IMR-90 (cell line): ENCODE measurements around the gene HRH4. TPM values are rescaled to one million over a fixed set of nuclear protein-coding genes. Genes with fewer than 3 reads are reported as not detected.

Experiments
- ATAC-seq: fragments of 200-7000 bp; cut with Tn5 transposase; 2 replicates; pipeline ENCODE4 v1.9.1; 2020; ENCODE audit warnings: low read depth, mild to moderate bottlenecking, moderate library complexity
- BruUV-seq: library from RNA; stranded (reverse); fragments of 400-500 nt; replicated peaks from 2 replicates; lab custom pipeline; 2021; lab: Mats Ljungman, UMichigan
- CTCF ChIA-PET: fragments of 300-600 bp; formaldehyde crosslinking; extraction: SDS; loops from one replicate; lab custom pipeline; 2021; ENCODE audit warnings: antibody characterized with exemption; lab: Yijun Ruan, JAX
- POLR2A ChIA-PET: fragments of 300-600 bp; sonication (Branson Sonifier 250); formaldehyde crosslinking; loops from one replicate; lab custom pipeline; 2022; ENCODE audit warnings: antibody characterized with exemption; ENCODE audit not compliant: unreplicated experiment; lab: Charles Lee
- DNase-seq: peaks from one replicate; pipeline ENCODE4 v3.0.0; 2013
- H2AFZ ChIP-seq: replicated peaks from 2 replicates; pipeline ENCODE3; 2013; ENCODE audit warnings: low read length, mild to moderate bottlenecking; ENCODE audit not compliant: poor library complexity
- H2AK5ac ChIP-seq: 2 replicates; pipeline ENCODE4 v1.6.1; 2013; ENCODE audit warnings: low read depth, low read length, inconsistent platforms
- H2AK9ac ChIP-seq: replicated peaks from 2 replicates; pipeline ENCODE3; 2013; ENCODE audit warnings: mild to moderate bottlenecking, low read depth, low read length, moderate library complexity; ENCODE audit not compliant: poor library complexity
- H2BK120ac ChIP-seq: 2 replicates; pipeline ENCODE4 v1.6.1; 2013; ENCODE audit warnings: low read depth, low read length, inconsistent platforms
- H2BK15ac ChIP-seq: 3 replicates; pipeline ENCODE4 v1.6.1; 2013; ENCODE audit warnings: low read depth, low read length, inconsistent platforms
- H2BK20ac ChIP-seq: 2 replicates; pipeline ENCODE4 v1.6.1; 2013; ENCODE audit warnings: low read depth, mild to moderate bottlenecking, inconsistent platforms, low read length, moderate library complexity
- H2BK5ac ChIP-seq: 2 replicates; pipeline ENCODE4 v1.6.1; 2013; ENCODE audit warnings: mild to moderate bottlenecking, low read depth, low read length, inconsistent platforms; ENCODE audit not compliant: poor library complexity, severe bottlenecking
- H3K14ac ChIP-seq: replicated peaks from 2 replicates; pipeline ENCODE4 v1.6.1; 2013; ENCODE audit warnings: low read depth, low read length, inconsistent platforms
- H3K18ac ChIP-seq: 2 replicates; pipeline ENCODE4 v1.6.1; 2013; ENCODE audit warnings: low read depth, low read length, control low read depth
- H3K23ac ChIP-seq: 2 replicates; pipeline ENCODE4 v1.6.1; 2013; ENCODE audit warnings: low read depth, low read length, inconsistent platforms
- H3K27ac ChIP-seq: 2 replicates; pipeline ENCODE4 v1.5.1; 2013; ENCODE audit warnings: mild to moderate bottlenecking, control low read depth, low read length; ENCODE audit not compliant: insufficient read depth
- H3K27me3 ChIP-seq: 2 replicates; pipeline ENCODE4 v1.6.1; 2013; ENCODE audit warnings: low read length; ENCODE audit not compliant: control insufficient read depth, insufficient read depth
- H3K36me3 ChIP-seq: 2 replicates; pipeline ENCODE4 v1.6.1; 2013; ENCODE audit warnings: low read length, mixed read lengths; ENCODE audit not compliant: control insufficient read depth, insufficient read depth
- H3K4ac ChIP-seq: 2 replicates; pipeline ENCODE4 v1.6.1; 2013; ENCODE audit warnings: low read depth, low read length, inconsistent platforms
- H3K4me1 ChIP-seq: 2 replicates; pipeline ENCODE4 v1.6.1; 2013; ENCODE audit warnings: low read length, mixed read lengths; ENCODE audit not compliant: control insufficient read depth, insufficient read depth
- H3K4me2 ChIP-seq: 2 replicates; pipeline ENCODE4 v1.6.1; 2013; ENCODE audit warnings: low read depth, mild to moderate bottlenecking, control low read depth, low read length, moderate library complexity
- H3K4me3 ChIP-seq: 2 replicates; pipeline ENCODE4 v1.5.1; 2013; ENCODE audit warnings: low read depth, mild to moderate bottlenecking, control low read depth, low read length, moderate library complexity; ENCODE audit not compliant: insufficient read depth
- H3K56ac ChIP-seq: 2 replicates; pipeline ENCODE4 v1.6.1; 2013; ENCODE audit warnings: low read length, inconsistent platforms; ENCODE audit not compliant: insufficient read depth; ENCODE audit errors: extremely low read depth
- H3K79me1 ChIP-seq, 2 experiments: 2 replicates each; pipeline ENCODE4 v1.6.1; 2013; ENCODE audit warnings: low read length in 2 of 2, inconsistent platforms in 1 of 2, low read depth in 1 of 2
- H3K9ac ChIP-seq: 2 replicates; pipeline ENCODE4 v1.6.1; 2013; ENCODE audit warnings: low read depth, low read length, control low read depth
- H3K9me1 ChIP-seq: 2 replicates; pipeline ENCODE4 v1.6.1; 2013; ENCODE audit warnings: low read length, inconsistent platforms; ENCODE audit not compliant: insufficient read depth
- H3K9me3 ChIP-seq: 2 replicates; pipeline ENCODE4 v1.6.1; 2013; ENCODE audit warnings: low read length; ENCODE audit not compliant: control insufficient read depth, insufficient read depth
- H4K20me1 ChIP-seq: 2 replicates; pipeline ENCODE4 v1.6.1; 2013; ENCODE audit warnings: low read length, inconsistent platforms; ENCODE audit not compliant: insufficient read depth
- H4K5ac ChIP-seq: 2 replicates; pipeline ENCODE4 v1.6.1; 2013; ENCODE audit warnings: mild to moderate bottlenecking, low read depth, low read length, control low read depth
- H4K8ac ChIP-seq, 2 experiments: 2 replicates each; pipeline ENCODE4 v1.6.1; 2013; ENCODE audit warnings: low read depth in 2 of 2, low read length in 2 of 2, control low read depth in 1 of 2, inconsistent platforms in 1 of 2
- H4K91ac ChIP-seq: 2 replicates; pipeline ENCODE4 v1.6.1; 2013; ENCODE audit warnings: low read depth, low read length, inconsistent platforms; ENCODE audit not compliant: insufficient read depth
- BHLHE40 ChIP-seq: fragments of 150-350 bp; IDR thresholded peaks from 2 replicates; pipeline ENCODE4 v1.6.1; 2016; ENCODE audit warnings: mild to moderate bottlenecking, low read depth, low read length
- CHD1 ChIP-seq: IDR thresholded peaks from 2 replicates; pipeline ENCODE4 v1.6.1; 2012; ENCODE audit warnings: low read depth, low read length, improper control_type of control experiment
- MXI1 ChIP-seq: IDR thresholded peaks from 2 replicates; pipeline ENCODE4 v1.6.1; 2012; ENCODE audit warnings: low read depth, mild to moderate bottlenecking, low read length, moderate library complexity, borderline replicate concordance
- NFE2L2 ChIP-seq: fragments of 150-350 bp; IDR thresholded peaks from 2 replicates; pipeline ENCODE4 v1.6.1; 2016; ENCODE audit warnings: low read depth, mild to moderate bottlenecking, low read length
- RAD21 ChIP-seq: IDR thresholded peaks from 2 replicates; pipeline ENCODE4 v1.6.1; 2012; ENCODE audit warnings: low read length, improper control_type of control experiment
- RFX5 ChIP-seq: IDR thresholded peaks from 2 replicates; pipeline ENCODE4 v1.8.0; 2012; ENCODE audit warnings: low read depth, mild to moderate bottlenecking, low read length, moderate library complexity
- SMC3 ChIP-seq: fragments of 150-350 bp; IDR thresholded peaks from 2 replicates; pipeline ENCODE4 v1.6.1; 2016; ENCODE audit warnings: low read depth, mild to moderate bottlenecking, antibody characterized with exemption, low read length, moderate library complexity
- WGBS, 2 experiments: methylation state at CpG; one replicate each; pipeline versions ENCODE4 v1.1.5 to v1.1.7; 2013; ENCODE audit warnings: missing lambda C conversion rate in 2 of 2; ENCODE audit not compliant: insufficient read length in 1 of 2; ENCODE audit errors: extremely low coverage in 2 of 2; 5-methylcytosine and 5-hydroxymethylcytosine counted together
- dilution Hi-C: fragments of 300-500 bp; cut with HindIII; formaldehyde crosslinking; loops from one replicate; pipeline ENCODE4 v1.14.3; 2018; ENCODE audit warnings: low sequenced_read_pairs; ENCODE audit not compliant: unreplicated experiment
- in situ Hi-C: fragments of 300-500 bp; cut with MboI; formaldehyde crosslinking; loops from 3 replicates; pipeline ENCODE4 v1.14.3; 2019; ENCODE audit warnings: low sequenced_read_pairs, inconsistent platforms, mixed read lengths
- intact Hi-C: fragments of 100-400 bp; cut with micrococcal nuclease; formaldehyde crosslinking; loops from 2 replicates; pipeline ENCODE4 v1.10.0; 2022
- polyA plus RNA-seq, 3 experiments: library from polyadenylated mRNA; depleted of rRNA; stranded (reverse); fragments of >200 nt; gene quantifications; 2 replicates each; pipeline ENCODE4 v1.2.3, GENCODE V29; 2012; ENCODE audit warnings: low replicate concordance in 1 of 3
- total RNA-seq: library from RNA; depleted of rRNA; stranded (reverse); fragments of >200 nt; gene quantifications from 2 replicates; pipeline ENCODE4 v1.2.3, GENCODE V29; 2012
- TF ChIP-seq, protein P1 (sequence below): conservative IDR thresholded peaks from 2 replicates; pipeline ENCODE4 v1.5.1; 2012; ENCODE audit warnings: mild to moderate bottlenecking, low read depth, low read length, improper control_type of control experiment
- TF ChIP-seq, protein P2 (sequence below): fragments of 150-350 bp; IDR thresholded peaks from 2 replicates; pipeline ENCODE4 v1.6.1; 2017; ENCODE audit warnings: mild to moderate bottlenecking, antibody characterized with exemption, low read length, low read depth

HRH4 gene
- total and polyA plus RNA-seq, 2 of the 4 experiments (the other 2 are of a cell fraction): not detected

DNA sequence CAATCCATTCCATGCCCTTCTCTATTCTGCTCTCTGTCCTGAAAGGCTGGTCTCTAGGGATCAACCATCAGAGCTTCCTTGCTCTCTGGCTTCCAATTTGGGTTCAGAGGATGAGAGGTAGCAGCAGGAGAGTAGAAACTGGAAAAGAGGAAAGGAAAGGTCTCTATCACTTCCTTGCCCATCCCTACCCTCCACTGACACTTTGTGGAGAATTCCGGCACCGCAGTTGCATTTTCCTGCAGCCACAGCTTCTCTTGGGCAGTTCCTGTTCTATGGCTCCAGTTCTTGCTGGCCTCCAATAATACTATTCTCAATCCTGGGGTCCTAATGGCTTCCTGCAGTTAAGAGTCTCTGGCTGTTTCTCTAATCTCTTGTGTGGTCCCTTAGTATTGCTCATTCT, 47.3 kb upstream of the HRH4 start:
- TF ChIP-seq, protein P1, sequence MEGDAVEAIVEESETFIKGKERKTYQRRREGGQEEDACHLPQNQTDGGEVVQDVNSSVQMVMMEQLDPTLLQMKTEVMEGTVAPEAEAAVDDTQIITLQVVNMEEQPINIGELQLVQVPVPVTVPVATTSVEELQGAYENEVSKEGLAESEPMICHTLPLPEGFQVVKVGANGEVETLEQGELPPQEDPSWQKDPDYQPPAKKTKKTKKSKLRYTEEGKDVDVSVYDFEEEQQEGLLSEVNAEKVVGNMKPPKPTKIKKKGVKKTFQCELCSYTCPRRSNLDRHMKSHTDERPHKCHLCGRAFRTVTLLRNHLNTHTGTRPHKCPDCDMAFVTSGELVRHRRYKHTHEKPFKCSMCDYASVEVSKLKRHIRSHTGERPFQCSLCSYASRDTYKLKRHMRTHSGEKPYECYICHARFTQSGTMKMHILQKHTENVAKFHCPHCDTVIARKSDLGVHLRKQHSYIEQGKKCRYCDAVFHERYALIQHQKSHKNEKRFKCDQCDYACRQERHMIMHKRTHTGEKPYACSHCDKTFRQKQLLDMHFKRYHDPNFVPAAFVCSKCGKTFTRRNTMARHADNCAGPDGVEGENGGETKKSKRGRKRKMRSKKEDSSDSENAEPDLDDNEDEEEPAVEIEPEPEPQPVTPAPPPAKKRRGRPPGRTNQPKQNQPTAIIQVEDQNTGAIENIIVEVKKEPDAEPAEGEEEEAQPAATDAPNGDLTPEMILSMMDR: peak; percentile 45
- TF ChIP-seq BHLHE40 (no peak), RFX5 (no peak), CHD1 (no peak), NFE2L2 (no peak), MXI1 (no peak), RAD21 (peak; percentile 54; the same call in 1 of the 2 replicates), SMC3 (peak; percentile 32; the same call in 1 of the 2 replicates)
- TF ChIP-seq, protein P2, sequence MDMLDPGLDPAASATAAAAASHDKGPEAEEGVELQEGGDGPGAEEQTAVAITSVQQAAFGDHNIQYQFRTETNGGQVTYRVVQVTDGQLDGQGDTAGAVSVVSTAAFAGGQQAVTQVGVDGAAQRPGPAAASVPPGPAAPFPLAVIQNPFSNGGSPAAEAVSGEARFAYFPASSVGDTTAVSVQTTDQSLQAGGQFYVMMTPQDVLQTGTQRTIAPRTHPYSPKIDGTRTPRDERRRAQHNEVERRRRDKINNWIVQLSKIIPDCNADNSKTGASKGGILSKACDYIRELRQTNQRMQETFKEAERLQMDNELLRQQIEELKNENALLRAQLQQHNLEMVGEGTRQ: no peak
- Histone ChIP-seq H3K4me3 (no peak overlapping the region), H3K4me2 (no peak overlapping the region), H3K9me3 (no peaks in the 10 kb centered on the region), H3K79me1 (no peaks in the 10 kb centered on the region), H4K8ac (no peak overlapping the region), H3K56ac (no peak overlapping the region), H3K4me1 (no peaks in the 10 kb centered on the region), H3K9me1 (0 out of 2 replicates have a peak, but pooled peaks cover 2% of the 10 kb centered on the region), H2AK5ac (no peak overlapping the region), H2BK15ac (no peak overlapping the region), H3K14ac (no peak overlapping the region), H4K20me1 (no peaks in the 10 kb centered on the region), H3K18ac (no peak overlapping the region), H3K36me3 (no peaks in the 10 kb centered on the region), H2AK9ac (no peak overlapping the region), H3K23ac (no peak overlapping the region), H4K91ac (no peak overlapping the region), H3K4ac (no peak overlapping the region), H3K27ac (no peak overlapping the region), H3K27me3 (peaks cover 15% of the 10 kb centered on the region), H2BK120ac (no peak overlapping the region), H2BK5ac (no peak overlapping the region), H3K9ac (no peak overlapping the region), H4K5ac (no peak overlapping the region), H2AFZ (peak overlapping the region; percentile 40), H2BK20ac (no peak overlapping the region)
- no TSS peak for BruUV-seq
- WGBS, 2 experiments: 64% methylated on average over 2 of the region's 2 CpGs; no CpG with 5 or more reads in 1 of the 2 experiments
- intact Hi-C loops (loop anchor here (1.0 to 2.0 kb wide), 2 partner anchors 54 to 236 kb away; no protein-coding TSS in a partner anchor), dilution Hi-C loops (no loop called here), in situ Hi-C loops (no loop called here)
- CTCF ChIA-PET: interaction anchor here (0.6 to 0.7 kb wide), 2 partner anchors 15 to 68 kb away, joined by 3 read pairs; partner anchors contain the start of gene OSBPL1A
- POLR2A ChIA-PET: no interaction called here
- no peak for DNase-seq
- peak; percentile 71 for ATAC-seq
